Measurements from ENCODE around the gene PDE10A. TPM values are rescaled to one million over a fixed set of nuclear protein-coding genes. Genes with fewer than 3 reads are reported as not detected.

PDE10A gene
- total and polyA plus RNA-seq, 7 donors, result 1.2 to 33.5 (median 7.4) TPM; not detected in 1

GRCh38 chr6:165649166-165650137 is 13.6 kb downstream of the PDE10A start:
- H3K27me3 ChIP-seq, result no peaks in the 10 kb centered on the region
- H3K4me3 ChIP-seq, result no peak overlapping the region
- H3K36me3 ChIP-seq, result no peaks in the 10 kb centered on the region
- no peaks in the 10 kb centered on the region for H3K9me3 ChIP-seq
- TF ChIP-seq POLR2AphosphoS5 (IDR thresholded peaks at IDR 0.05) (peak in 1 of 4 donors; percentile 29), EP300 (IDR thresholded peaks at IDR 0.05) (no peak)
- no peak for DNase-seq
- 62 to 70% methylated on average over 11 of the region's 11 CpGs for WGBS, 2 donors
- H3K4me1 ChIP-seq, result no peaks in the 10 kb centered on the region
- intact Hi-C loops (cut with DNase I), result no loop called here
- H3K27ac ChIP-seq, result peak overlapping the region in 1 of 4 donors; percentile 38

- Histone ChIP-seq H3K27ac (no peak overlapping the region), H3K36me3 (no peaks in the 10 kb centered on the region), H3K4me3 (no peak overlapping the region), H3K4me1 (no peaks in the 10 kb centered on the region), H3K9me3 (no peaks in the 10 kb centered on the region), H3K27me3 (no peaks in the 10 kb centered on the region)
- no peak for TF ChIP-seq CTCF (IDR thresholded peaks at IDR 0.05)
- TF ChIP-seq POLR2A (IDR thresholded peaks at IDR 0.05), result no peak
- TF ChIP-seq POLR2AphosphoS5 (IDR thresholded peaks at IDR 0.05), result no peak
- no peak for TF ChIP-seq EP300 (IDR thresholded peaks at IDR 0.05)
- no peak for DNase-seq
- intact Hi-C loops (cut with DNase I), result no loop called here
- 60 to 66% methylated on average over 6 of the region's 6 CpGs for WGBS, 2 donors
Observed at GRCh38 chr6:165647041-165647440, 16.0 kb downstream of the PDE10A start.

- Histone ChIP-seq H3K27ac (no peak overlapping the region), H3K36me3 (no peaks in the 10 kb centered on the region), H3K27me3 (no peaks in the 10 kb centered on the region), H3K4me1 (no peaks in the 10 kb centered on the region), H3K4me3 (no peak overlapping the region), H3K9me3 (no peaks in the 10 kb centered on the region)
- TF ChIP-seq POLR2A (IDR thresholded peaks at IDR 0.05) (no peak), CTCF (IDR thresholded peaks at IDR 0.05) (no peak), EP300 (IDR thresholded peaks at IDR 0.05) (no peak), POLR2AphosphoS5 (IDR thresholded peaks at IDR 0.05) (no peak)
- no peak for DNase-seq
- intact Hi-C loops (cut with DNase I), result no loop called here
- WGBS, 2 donors, result 33 to 68% methylated on average over 6 of the region's 6 CpGs
Observed at GRCh38 chr6:165645919-165646318, 17.1 kb downstream of the PDE10A start.

- Histone ChIP-seq H3K4me1 (no peaks in the 10 kb centered on the region), H3K4me3 (no peak overlapping the region), H3K27ac (no peak overlapping the region), H3K27me3 (no peaks in the 10 kb centered on the region), H3K9me3 (no peaks in the 10 kb centered on the region), H3K36me3 (no peaks in the 10 kb centered on the region)
- TF ChIP-seq EP300 (IDR thresholded peaks at IDR 0.05) (no peak), CTCF (IDR thresholded peaks at IDR 0.05) (no peak), POLR2AphosphoS5 (IDR thresholded peaks at IDR 0.05) (no peak), POLR2A (IDR thresholded peaks at IDR 0.05) (no peak)
- intact Hi-C loops (cut with DNase I), result no loop called here
- DNase-seq, result no peak
- 91% methylated on average over 15 of the region's 15 CpGs for WGBS, 2 donors
Observed at GRCh38 chr6:165644586-165645266, 18.3 kb downstream of the PDE10A start.

GRCh38 chr6:165643015-165643414 is 20.0 kb downstream of the PDE10A start:
- Histone ChIP-seq H3K4me3 (no peak overlapping the region), H3K27me3 (no peaks in the 10 kb centered on the region), H3K9me3 (no peaks in the 10 kb centered on the region), H3K36me3 (no peaks in the 10 kb centered on the region), H3K27ac (no peak overlapping the region), H3K4me1 (no peaks in the 10 kb centered on the region)
- TF ChIP-seq POLR2A (IDR thresholded peaks at IDR 0.05) (no peak), POLR2AphosphoS5 (IDR thresholded peaks at IDR 0.05) (no peak), CTCF (IDR thresholded peaks at IDR 0.05) (no peak), EP300 (IDR thresholded peaks at IDR 0.05) (no peak)
- intact Hi-C loops (cut with DNase I), result no loop called here
- 70 to 80% methylated on average over 3 of the region's 3 CpGs for WGBS, 2 donors
- no peak for DNase-seq

Measured in sigmoid colon (tissue), 7 donors.